HL-60 (cell line): ENCODE results near the gene C7orf25.
"Not testable (repeated sequence)": the region's sequence is repeated elsewhere in the genome, so short reads cannot be mapped to it uniquely, and the experiment has no call there.

Source experiments
- DNase-seq, 2 experiments: peaks; one replicate each; pipeline ENCODE4 v3.0.0-alpha.2; 2010 to 2020; ENCODE audit warnings: low read depth in 1 of 2, low spot score in 1 of 2
- H3K27ac ChIP-seq: fragments of 250-450 bp; sonication (Bioruptor Pico); replicated peaks from 2 replicates; pipeline ENCODE4 v1.5.1; 2020; ENCODE audit warnings: mild to moderate bottlenecking, moderate library complexity
- H3K27me3 ChIP-seq: fragments of 250-450 bp; sonication (Bioruptor Pico); 2 replicates; pipeline ENCODE4 v1.5.1; 2021; ENCODE audit warnings: mild to moderate bottlenecking, moderate library complexity; ENCODE audit not compliant: insufficient read depth, poor library complexity, severe bottlenecking
- H3K4me3 ChIP-seq: replicated peaks from 2 replicates; pipeline ENCODE4 v1.5.1; 2011; ENCODE audit warnings: mild to moderate bottlenecking, control low read depth, low read length; ENCODE audit not compliant: insufficient read depth
- CTCF ChIP-seq: IDR thresholded peaks from one replicate; pipeline ENCODE4 v1.5.1; 2011; ENCODE audit warnings: low read length, control low read depth, inconsistent platforms; ENCODE audit not compliant: insufficient read depth
- GABPA ChIP-seq: IDR thresholded peaks from 2 replicates; pipeline ENCODE4 v1.6.1; 2012; ENCODE audit warnings: low read depth
- POLR2AphosphoS5 ChIP-seq: IDR thresholded peaks from 2 replicates; pipeline ENCODE4 v1.6.1; 2012; ENCODE audit warnings: low read depth
- SPI1 ChIP-seq: IDR thresholded peaks from 2 replicates; pipeline ENCODE4 v1.6.1; 2012; ENCODE audit warnings: low read depth, mild to moderate bottlenecking, borderline replicate concordance
- TF ChIP-seq, protein P1 (sequence below): IDR thresholded peaks from 2 replicates; pipeline ENCODE4 v1.6.1; 2012; ENCODE audit warnings: low read depth; ENCODE audit not compliant: insufficient replicate concordance

The C7orf25 gene

DNA sequence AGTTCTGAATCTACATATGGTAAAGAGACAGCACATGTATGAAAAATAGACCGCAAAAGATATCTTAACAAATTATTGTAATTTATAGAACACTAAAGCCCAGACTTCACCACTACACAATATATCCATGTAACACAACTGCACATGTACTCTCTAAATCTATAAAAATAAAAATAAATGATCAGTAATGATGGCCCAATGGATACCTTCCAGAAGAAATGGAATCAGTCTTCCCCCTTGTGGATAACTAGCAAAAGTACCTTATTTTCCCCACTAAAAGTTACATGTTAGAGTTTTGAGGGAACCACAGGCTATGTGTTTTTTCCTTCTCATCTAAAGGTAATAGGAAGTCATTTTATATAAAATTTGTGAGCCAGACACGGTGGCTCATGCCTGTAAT is 25.7 kb downstream of the C7orf25 start:
- Histone ChIP-seq H3K4me3 (no peak overlapping the region), H3K27ac (no peak overlapping the region), H3K27me3 (no peaks in the 10 kb centered on the region)
- TF ChIP-seq SPI1 (no peak), GABPA (no peak), CTCF (peak; percentile 8), POLR2AphosphoS5 (no peak)
- TF ChIP-seq, protein P1, sequence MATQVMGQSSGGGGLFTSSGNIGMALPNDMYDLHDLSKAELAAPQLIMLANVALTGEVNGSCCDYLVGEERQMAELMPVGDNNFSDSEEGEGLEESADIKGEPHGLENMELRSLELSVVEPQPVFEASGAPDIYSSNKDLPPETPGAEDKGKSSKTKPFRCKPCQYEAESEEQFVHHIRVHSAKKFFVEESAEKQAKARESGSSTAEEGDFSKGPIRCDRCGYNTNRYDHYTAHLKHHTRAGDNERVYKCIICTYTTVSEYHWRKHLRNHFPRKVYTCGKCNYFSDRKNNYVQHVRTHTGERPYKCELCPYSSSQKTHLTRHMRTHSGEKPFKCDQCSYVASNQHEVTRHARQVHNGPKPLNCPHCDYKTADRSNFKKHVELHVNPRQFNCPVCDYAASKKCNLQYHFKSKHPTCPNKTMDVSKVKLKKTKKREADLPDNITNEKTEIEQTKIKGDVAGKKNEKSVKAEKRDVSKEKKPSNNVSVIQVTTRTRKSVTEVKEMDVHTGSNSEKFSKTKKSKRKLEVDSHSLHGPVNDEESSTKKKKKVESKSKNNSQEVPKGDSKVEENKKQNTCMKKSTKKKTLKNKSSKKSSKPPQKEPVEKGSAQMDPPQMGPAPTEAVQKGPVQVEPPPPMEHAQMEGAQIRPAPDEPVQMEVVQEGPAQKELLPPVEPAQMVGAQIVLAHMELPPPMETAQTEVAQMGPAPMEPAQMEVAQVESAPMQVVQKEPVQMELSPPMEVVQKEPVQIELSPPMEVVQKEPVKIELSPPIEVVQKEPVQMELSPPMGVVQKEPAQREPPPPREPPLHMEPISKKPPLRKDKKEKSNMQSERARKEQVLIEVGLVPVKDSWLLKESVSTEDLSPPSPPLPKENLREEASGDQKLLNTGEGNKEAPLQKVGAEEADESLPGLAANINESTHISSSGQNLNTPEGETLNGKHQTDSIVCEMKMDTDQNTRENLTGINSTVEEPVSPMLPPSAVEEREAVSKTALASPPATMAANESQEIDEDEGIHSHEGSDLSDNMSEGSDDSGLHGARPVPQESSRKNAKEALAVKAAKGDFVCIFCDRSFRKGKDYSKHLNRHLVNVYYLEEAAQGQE: no peak
- DNase-seq: no peak

DNA sequence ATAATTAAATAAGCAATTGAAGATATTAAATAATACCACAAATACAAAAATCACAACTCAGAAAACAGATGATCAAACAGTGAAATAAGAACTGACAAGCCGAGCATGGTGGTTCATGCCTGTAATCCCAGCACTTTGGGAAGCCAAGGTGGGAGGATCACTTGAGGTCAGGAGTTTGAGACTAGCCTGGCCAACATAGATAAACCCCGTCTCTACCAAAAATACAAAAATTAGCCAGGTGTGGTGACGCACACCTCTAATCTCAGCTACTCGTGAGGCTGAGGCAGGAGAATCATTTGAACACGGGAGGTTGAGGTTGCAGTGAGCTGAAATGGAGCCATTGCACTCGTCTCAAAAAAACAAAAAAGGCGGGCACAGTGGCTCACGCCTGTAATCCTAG is 26.7 kb downstream of the C7orf25 start:
- H3K27me3 ChIP-seq, H3K27ac ChIP-seq, DNase-seq, H3K4me3 ChIP-seq: not testable (repeated sequence)

- peak; percentile 43 to 50 for DNase-seq
- no peak overlapping the region for H3K4me3 ChIP-seq
- no peak overlapping the region for H3K27ac ChIP-seq
- H3K27me3 ChIP-seq: no peaks in the 10 kb centered on the region
- TF ChIP-seq CTCF (no peak), GABPA (no peak), POLR2AphosphoS5 (no peak)
- TF ChIP-seq, protein P1: no peak
These were observed 27.9 kb downstream of the C7orf25 start for GRCh38 chr7:42883950-42884349.

DNA sequence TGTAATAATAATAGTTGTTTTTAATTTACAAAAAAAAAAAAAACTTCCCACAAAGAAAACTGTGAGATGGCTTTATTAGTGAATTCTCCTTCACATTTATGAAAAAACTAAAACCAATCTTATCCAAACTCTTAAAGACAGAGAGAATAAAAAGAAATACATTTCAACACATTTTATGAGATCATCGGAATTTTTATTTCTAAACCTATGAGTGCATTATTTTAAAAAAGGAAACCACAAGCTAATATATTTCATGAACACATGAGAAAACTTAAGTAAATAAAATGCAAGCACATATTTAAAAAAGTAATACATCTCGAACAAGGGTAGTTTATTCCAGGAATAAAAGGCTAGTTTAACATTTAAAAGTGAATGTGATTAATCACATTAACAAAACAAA is 31.5 kb downstream of the C7orf25 start:
- no peak for DNase-seq
- TF ChIP-seq CTCF (no peak), GABPA (no peak), POLR2AphosphoS5 (no peak)
- TF ChIP-seq, protein P1: no peak
- Histone ChIP-seq H3K27ac (no peak overlapping the region), H3K27me3 (no peaks in the 10 kb centered on the region), H3K4me3 (no peak overlapping the region)
